Testis (tissue), 3 donors: Measurements from ENCODE around the gene MYO15B. TPM values are rescaled to one million over a fixed set of nuclear protein-coding genes. Genes with fewer than 3 reads are reported as not detected.
"Not testable (repeated sequence)": the region's sequence is repeated elsewhere in the genome, so short reads cannot be mapped to it uniquely, and the experiment has no call there.

Experiments used
- DNase-seq: peaks from one replicate; pipeline ENCODE4 v3.0.0-alpha.2; 2019
- H3K27ac ChIP-seq, 2 donors: fragments of 200-600 bp; sonication (generic); one replicate each; pipeline ENCODE4 v1.5.1; 2019
- H3K27me3 ChIP-seq: fragments of 200-600 bp; sonication (generic); one replicate; pipeline ENCODE4 v1.5.1; 2019
- H3K36me3 ChIP-seq: fragments of 200-600 bp; sonication (generic); one replicate; pipeline ENCODE4 v1.5.1; 2017; ENCODE audit warnings: low read depth; ENCODE audit errors: missing control alignments
- H3K4me1 ChIP-seq: fragments of 200-600 bp; sonication (generic); one replicate; pipeline ENCODE4 v1.5.1; 2019
- H3K4me3 ChIP-seq, 2 donors: fragments of 200-600 bp; sonication (generic); one replicate each; pipeline ENCODE4 v1.5.1; 2017 to 2019
- H3K9me3 ChIP-seq: fragments of 200-600 bp; sonication (generic); one replicate; pipeline ENCODE4 v1.5.1; 2017
- POLR2A ChIP-seq: fragments of 450-650 bp; IDR thresholded peaks from one replicate; pipeline ENCODE4 v1.6.1; 2017; ENCODE audit warnings: antibody characterized with exemption, mild to moderate bottlenecking, moderate library complexity
- WGBS, 2 donors: methylation state at CpG; one replicate each; pipeline ENCODE4 v1.1.5; 2018; 5-methylcytosine and 5-hydroxymethylcytosine counted together
- intact Hi-C: fragments of 100-400 bp; cut with DNase I; formaldehyde crosslinking; loops from one replicate; pipeline ENCODE4 v1.15.1; 2023; ENCODE audit warnings: low total_unique reads
- polyA plus RNA-seq: library from polyadenylated mRNA; stranded (reverse); fragments of 350-450 nt; fragmentation: Illumina TruSeq; extraction: RNeasy Lipid Tissue Mini Kit (QIAGEN cat#74804); gene quantifications from one replicate; pipeline ENCODE4 v1.2.3, GENCODE V29; 2014; ENCODE audit warnings: low read depth, low replicate concordance; ENCODE audit not compliant: insufficient read depth
- total RNA-seq, 2 donors: library from RNA; depleted of rRNA; stranded (reverse); fragments of >200 nt; gene quantifications; one replicate each; pipeline ENCODE4 v1.2.3, GENCODE V29; 2016
- TF ChIP-seq, protein P1 (sequence below), 3 experiments: fragments of 450-650 bp in 2 of 3; fragments of 200-600 bp in 1 of 3; sonication (generic) in 1 of 3; IDR thresholded peaks; one replicate each; pipeline ENCODE4 v1.5.1; 2016 to 2019; ENCODE audit warnings: antibody characterized with exemption in 3 of 3, mild to moderate bottlenecking in 2 of 3, moderate library complexity in 1 of 3

Gene MYO15B
- total and polyA plus RNA-seq, 3 donors from 2014 or later, result 70.4 to 142 (median 139) TPM

DNA sequence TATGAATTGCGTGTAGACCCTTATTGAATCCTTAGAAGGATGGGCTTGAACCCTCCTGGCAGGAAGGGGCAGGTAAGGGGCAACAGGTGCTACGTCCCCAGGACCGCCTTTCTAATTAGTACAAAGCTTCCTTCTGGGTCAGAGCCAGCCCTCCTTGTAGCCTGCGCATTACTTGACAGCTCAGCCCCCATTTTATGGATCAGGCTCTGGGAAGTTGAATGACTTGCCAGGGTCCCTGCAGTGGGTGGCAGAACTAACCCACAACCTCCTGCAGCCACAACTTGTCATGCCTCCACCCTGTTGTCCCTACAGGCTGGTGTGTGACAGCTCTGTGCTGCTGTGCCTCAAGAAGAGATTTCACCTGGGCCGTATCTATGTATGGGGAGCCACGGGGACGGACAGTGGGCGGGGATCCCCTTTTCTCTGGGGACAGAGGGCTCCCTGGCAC is 2.7 kb downstream of the MYO15B start:
- Histone ChIP-seq H3K27me3 (no peaks in the 10 kb centered on the region), H3K27ac (no peak overlapping the region), H3K9me3 (no peaks in the 10 kb centered on the region), H3K36me3 (no peaks in the 10 kb centered on the region), H3K4me3 (no peak overlapping the region), H3K4me1 (peaks cover 14% of the 10 kb centered on the region)
- 76 to 78% methylated on average over 8 of the region's 8 CpGs for WGBS, 2 donors
- intact Hi-C loops, result no loop called here
- DNase-seq, result no peak
- no peak for TF ChIP-seq POLR2A
- TF ChIP-seq, protein P1, sequence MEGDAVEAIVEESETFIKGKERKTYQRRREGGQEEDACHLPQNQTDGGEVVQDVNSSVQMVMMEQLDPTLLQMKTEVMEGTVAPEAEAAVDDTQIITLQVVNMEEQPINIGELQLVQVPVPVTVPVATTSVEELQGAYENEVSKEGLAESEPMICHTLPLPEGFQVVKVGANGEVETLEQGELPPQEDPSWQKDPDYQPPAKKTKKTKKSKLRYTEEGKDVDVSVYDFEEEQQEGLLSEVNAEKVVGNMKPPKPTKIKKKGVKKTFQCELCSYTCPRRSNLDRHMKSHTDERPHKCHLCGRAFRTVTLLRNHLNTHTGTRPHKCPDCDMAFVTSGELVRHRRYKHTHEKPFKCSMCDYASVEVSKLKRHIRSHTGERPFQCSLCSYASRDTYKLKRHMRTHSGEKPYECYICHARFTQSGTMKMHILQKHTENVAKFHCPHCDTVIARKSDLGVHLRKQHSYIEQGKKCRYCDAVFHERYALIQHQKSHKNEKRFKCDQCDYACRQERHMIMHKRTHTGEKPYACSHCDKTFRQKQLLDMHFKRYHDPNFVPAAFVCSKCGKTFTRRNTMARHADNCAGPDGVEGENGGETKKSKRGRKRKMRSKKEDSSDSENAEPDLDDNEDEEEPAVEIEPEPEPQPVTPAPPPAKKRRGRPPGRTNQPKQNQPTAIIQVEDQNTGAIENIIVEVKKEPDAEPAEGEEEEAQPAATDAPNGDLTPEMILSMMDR (IDR thresholded peaks at IDR 0.05), result no peak

DNA sequence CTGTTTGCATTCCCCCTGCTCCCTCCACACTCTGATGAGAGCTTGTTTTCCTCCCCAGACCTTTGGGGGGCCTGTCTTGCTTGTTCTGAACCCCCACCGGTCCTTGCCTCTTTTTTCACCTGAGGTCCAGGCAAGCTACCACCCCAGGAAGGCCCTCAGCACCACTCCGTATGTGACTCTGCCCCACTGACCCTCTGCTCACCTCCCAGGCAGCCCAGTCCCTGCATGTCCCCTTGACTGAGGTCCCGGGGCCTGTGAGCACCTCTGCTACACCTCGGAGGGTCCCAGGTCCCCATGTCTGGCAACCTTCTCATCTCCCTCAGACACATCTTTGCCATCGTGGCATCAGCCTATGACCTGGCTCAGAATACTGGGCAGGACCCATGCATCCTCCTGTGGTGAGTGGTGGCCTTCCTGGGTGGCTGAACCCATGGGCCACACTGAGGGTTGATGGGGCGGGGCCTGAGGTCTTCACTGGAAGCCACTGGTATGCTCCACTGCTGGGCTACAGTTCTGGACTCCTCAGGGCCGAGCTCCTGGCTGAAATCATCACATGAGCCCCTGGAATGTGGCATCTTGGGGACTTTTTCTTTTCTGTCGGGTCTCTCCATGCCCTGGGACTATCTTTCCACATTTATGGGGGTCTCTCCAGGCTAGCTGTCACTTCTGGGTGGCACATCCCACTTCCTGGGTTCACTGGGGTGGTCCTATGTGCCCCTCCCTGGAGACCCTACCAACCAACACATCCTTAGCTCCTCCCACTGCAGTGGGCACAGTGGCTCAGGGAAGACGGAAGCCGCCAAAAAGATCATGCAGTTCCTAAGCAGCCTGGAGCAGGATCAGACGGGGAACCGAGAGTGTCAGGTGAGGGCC is 3.5 kb downstream of the MYO15B start:
- Histone ChIP-seq H3K27ac (no peak overlapping the region), H3K9me3 (no peaks in the 10 kb centered on the region), H3K36me3 (no peaks in the 10 kb centered on the region), H3K27me3 (no peaks in the 10 kb centered on the region), H3K4me3 (no peak overlapping the region), H3K4me1 (peaks cover 14% of the 10 kb centered on the region)
- no peak for DNase-seq
- intact Hi-C loops, result no loop called here
- WGBS, 2 donors, result 84 to 86% methylated on average over 8 to 12 of the region's 12 CpGs
- TF ChIP-seq POLR2A, result no peak
- TF ChIP-seq, protein P1 (IDR thresholded peaks at IDR 0.05), result no peak

DNA sequence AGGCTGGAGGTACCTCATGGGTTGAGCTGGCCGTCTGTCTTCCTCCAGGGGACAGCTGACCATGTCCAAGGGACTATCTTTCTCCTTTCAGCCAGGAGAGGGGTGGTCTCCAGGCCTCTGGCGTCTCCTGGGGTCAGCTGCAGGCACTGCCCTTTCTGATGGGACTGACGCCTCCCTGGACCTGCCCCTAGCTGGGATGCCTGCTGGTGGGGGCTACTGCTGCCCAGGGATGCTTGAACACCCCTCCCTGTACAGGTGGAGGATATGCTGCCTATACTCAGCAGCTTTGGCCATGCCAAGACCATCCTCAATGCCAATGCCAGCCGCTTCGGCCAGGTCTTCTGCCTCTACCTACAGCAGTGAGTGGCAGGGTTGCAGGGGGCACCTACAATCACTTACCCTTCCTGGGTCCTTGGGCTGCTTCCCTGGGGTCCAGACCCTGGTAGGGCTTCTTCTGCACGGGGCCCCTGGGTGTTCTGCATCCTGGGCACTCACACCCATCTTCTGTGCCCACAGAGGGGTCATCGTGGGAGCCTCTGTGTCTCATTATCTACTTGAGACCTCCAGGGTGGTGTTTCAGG is 4.2 kb downstream of the MYO15B start:
- TF ChIP-seq, protein P1 (IDR thresholded peaks at IDR 0.05), result no peak
- no peak for TF ChIP-seq POLR2A
- Histone ChIP-seq H3K9me3 (no peaks in the 10 kb centered on the region), H3K36me3 (no peaks in the 10 kb centered on the region), H3K4me1 (peaks cover 14% of the 10 kb centered on the region), H3K4me3 (no peak overlapping the region), H3K27me3 (no peaks in the 10 kb centered on the region), H3K27ac (no peak overlapping the region)
- intact Hi-C loops, result no loop called here
- 90 to 93% methylated on average over 3 to 7 of the region's 7 CpGs for WGBS, 2 donors
- no peak for DNase-seq

DNA sequence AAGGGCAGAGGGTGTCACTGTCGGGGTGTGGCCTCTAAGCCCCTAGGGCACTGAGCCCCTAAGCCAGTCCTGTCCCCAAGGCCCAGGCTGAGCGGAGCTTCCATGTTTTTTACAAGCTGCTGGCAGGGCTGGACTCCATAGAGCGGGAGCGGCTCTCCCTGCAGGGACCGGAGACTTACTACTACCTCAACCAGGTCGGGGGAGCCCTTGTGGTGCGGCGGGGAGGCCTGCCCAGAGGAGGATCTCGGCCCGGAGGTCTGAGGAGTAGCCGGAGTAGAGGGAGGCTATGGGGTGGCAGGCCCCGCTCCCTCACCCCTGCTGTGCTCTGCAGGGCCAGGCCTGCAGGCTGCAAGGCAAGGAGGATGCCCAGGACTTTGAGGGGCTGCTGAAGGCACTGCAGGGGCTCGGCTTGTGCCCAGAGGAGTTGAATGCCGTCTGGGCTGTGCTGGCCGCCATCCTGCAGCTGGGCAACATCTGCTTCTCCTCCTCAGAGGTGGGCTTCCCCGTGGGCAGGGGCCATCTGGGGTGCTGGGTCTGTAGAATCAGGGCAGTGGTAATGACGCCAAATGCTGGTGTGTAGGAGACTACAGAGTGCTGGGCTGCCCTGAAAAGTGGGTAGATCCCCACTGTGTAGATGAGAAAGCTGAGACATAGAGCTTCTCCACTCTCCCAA is 4.9 kb downstream of the MYO15B start:
- intact Hi-C loops, result no loop called here
- Histone ChIP-seq H3K27ac (no peak overlapping the region), H3K4me1 (peaks cover 8% of the 10 kb centered on the region), H3K9me3 (no peaks in the 10 kb centered on the region), H3K27me3 (no peaks in the 10 kb centered on the region), H3K36me3 (no peaks in the 10 kb centered on the region), H3K4me3 (no peak overlapping the region)
- no peak for TF ChIP-seq POLR2A
- TF ChIP-seq, protein P1 (IDR thresholded peaks at IDR 0.05), result no peak
- no peak for DNase-seq
- 81 to 93% methylated on average over 12 to 17 of the region's 17 CpGs for WGBS, 2 donors

DNA sequence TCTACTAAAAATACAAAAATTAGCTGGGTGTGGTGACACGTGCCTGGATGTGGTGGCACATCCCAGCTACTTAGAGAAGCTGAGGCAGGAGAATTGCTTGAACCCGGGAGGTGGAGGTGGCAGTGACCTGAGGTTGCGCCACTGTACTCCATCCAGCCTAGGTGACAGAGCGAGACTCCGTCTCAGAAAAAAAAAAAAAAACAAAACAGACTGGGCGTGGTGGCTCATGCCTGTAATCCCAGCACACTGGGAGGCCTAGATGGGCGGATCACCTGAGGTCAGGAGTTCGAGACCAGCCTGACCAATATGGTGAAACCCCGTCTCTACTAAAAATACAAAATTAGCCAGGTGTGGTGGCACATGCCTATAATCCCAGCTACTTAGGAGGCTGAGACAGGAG is 5.8 kb downstream of the MYO15B start:
- 92 to 93% methylated on average over 9 of the region's 9 CpGs for WGBS, 2 donors
- intact Hi-C loops, H3K4me3 ChIP-seq, H3K27ac ChIP-seq, H3K9me3 ChIP-seq, DNase-seq, H3K27me3 ChIP-seq, H3K36me3 ChIP-seq, H3K4me1 ChIP-seq: not testable (repeated sequence)
